ENCODE results near the gene GYG2.

Gene GYG2

DNA sequence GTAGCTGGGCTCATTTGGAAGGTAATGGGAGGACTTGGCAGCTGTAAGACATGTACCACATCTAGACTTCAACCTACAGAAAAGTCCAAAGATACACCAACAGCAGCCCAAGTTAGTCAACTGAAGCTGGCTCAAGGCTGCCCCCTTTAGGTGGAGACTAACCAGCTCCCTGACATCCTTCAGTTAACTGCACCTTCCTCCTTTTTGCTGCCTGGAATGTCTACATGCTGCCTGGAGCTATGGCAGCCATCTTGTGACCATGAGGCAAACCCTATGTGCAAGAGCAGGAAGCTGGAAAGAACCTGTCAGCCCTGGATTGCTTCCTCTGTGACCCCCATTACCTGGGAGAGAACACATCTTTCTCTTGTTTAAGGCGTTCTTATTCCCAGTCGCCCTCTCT, 74.6 kb downstream of the GYG2 start:
- H3K4me3 ChIP-seq (ENCODE audit: low read length) = no peak overlapping the region
- TF ChIP-seq, protein P1, sequence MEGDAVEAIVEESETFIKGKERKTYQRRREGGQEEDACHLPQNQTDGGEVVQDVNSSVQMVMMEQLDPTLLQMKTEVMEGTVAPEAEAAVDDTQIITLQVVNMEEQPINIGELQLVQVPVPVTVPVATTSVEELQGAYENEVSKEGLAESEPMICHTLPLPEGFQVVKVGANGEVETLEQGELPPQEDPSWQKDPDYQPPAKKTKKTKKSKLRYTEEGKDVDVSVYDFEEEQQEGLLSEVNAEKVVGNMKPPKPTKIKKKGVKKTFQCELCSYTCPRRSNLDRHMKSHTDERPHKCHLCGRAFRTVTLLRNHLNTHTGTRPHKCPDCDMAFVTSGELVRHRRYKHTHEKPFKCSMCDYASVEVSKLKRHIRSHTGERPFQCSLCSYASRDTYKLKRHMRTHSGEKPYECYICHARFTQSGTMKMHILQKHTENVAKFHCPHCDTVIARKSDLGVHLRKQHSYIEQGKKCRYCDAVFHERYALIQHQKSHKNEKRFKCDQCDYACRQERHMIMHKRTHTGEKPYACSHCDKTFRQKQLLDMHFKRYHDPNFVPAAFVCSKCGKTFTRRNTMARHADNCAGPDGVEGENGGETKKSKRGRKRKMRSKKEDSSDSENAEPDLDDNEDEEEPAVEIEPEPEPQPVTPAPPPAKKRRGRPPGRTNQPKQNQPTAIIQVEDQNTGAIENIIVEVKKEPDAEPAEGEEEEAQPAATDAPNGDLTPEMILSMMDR (conservative IDR thresholded peaks at IDR 0.05; ENCODE audit: low read length) = no peak
- DNase-seq (ENCODE audit: low read depth) = no peak

DNA sequence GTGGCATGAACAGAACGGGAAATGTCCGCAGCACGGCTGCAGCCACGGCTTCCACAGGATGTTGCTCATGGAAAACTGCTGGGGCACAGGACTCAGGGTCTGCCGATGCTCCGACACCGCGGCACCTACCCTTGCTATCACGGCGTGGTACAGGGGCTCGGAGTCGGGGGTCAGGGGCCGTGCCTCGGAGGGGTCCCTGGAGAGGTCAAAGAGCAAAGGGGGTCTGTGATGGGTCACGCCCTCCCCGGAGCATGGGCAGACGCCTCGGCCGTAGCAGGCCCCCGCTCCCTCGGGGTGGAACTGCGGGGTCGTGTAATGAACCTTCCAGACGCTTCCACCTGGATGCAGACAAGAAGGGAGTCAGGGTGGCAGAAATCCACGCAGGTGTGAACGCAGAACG, 78.6 kb downstream of the GYG2 start:
- DNase-seq (ENCODE audit: low read depth) = no peak
- no peak overlapping the region for H3K4me3 ChIP-seq (ENCODE audit: low read length)
- TF ChIP-seq, protein P1 (conservative IDR thresholded peaks at IDR 0.05; ENCODE audit: low read length) = no peak

DNA sequence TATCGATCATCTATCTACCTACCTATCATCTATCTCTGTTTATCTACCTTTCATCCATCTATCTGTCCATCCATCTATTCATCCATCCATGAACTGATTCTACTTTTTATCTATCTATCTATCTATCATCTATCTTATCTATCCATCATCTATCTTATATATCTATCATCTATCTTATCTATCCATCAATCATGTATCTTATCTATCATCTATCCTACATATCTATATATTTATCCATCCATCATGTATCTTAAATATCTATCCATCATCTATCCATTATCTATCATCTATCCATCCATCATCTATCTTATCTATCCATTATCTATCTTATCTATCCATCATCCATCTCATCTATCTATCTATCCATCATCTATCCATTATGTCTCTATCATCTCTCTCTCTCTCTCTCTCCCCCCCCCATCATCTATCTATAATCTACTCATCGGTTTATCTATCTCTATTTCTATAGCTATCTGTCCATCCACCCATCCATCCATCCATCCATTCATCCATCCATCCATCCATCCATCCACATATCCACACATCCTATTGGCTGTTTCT, 79.5 kb downstream of the GYG2 start:
- TF ChIP-seq, protein P1 (conservative IDR thresholded peaks at IDR 0.05; ENCODE audit: low read length) = no peak
- no peak for DNase-seq (ENCODE audit: low read depth)
- no peak overlapping the region for H3K4me3 ChIP-seq (ENCODE audit: low read length)

DNA sequence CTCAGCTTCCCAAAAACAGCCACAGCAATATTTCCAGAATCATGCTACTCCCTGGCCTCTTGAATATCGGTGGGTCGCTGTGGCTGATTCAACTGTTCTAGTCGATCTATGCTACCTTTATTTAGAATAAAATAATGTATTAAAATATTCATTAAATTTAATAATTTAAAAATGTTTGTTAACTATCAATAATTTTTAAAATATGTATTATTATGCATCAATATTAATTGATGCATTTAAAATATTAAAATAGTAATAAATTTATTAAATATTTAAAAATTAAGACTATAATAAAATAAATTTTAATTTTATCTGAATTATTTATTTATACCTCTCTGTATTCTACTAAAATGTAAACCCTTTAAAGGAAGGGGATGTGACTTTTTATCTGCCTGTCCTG, 81.4 kb downstream of the GYG2 start:
- DNase-seq (ENCODE audit: low read depth) = no peak
- TF ChIP-seq, protein P1 (conservative IDR thresholded peaks at IDR 0.05; ENCODE audit: low read length) = no peak
- no peak overlapping the region for H3K4me3 ChIP-seq (ENCODE audit: low read length)

DNA sequence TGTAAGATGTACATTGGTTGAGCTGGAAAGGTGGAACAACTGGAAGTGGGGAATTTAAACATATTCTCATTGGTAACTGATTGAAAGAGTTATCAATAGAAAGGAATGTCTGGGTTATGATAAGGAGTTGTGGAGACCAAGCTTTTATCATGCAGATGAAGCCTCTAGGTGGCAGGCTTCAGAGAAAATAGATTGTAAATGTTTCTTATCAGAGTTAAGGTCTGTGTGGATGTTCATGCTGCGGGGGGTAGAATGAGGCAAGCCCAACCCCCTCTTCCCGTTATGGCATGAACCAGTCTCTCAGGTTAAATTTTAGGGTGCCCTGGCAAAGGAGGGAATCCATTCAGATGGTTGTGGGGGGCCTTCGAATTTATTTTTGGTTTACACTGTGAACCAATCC, 84.4 kb downstream of the GYG2 start:
- DNase-seq (ENCODE audit: low read depth) = no peak
- TF ChIP-seq, protein P1 (conservative IDR thresholded peaks at IDR 0.05; ENCODE audit: low read length) = 0 out of 2 replicates have a peak, but pooled peaks have one; percentile 5
- no peak overlapping the region for H3K4me3 ChIP-seq (ENCODE audit: low read length)

DNA sequence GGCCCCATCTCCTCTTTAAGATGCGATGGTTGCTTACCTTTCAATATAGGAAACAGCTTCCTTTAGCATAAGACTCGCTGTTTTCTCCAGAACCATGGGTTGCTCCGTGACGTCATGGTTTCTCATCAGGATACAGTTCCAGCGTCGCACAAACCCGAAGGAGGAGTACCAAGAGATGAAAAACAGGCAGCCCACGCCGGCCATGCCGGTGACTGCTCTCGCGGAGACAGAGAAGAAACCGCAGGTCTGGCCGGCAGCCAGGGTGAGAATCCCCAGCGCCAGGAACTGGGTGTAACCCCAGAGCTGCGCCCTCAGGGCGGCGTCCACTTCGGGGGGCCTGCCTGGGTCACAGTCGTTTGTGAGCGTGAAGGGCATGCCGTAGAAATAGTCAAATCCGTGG, 89.0 kb downstream of the GYG2 start:
- TF ChIP-seq, protein P1 (conservative IDR thresholded peaks at IDR 0.05; ENCODE audit: low read length) = no peak
- DNase-seq (ENCODE audit: low read depth) = no peak
- H3K4me3 ChIP-seq (ENCODE audit: low read length) = no peak overlapping the region

DNA sequence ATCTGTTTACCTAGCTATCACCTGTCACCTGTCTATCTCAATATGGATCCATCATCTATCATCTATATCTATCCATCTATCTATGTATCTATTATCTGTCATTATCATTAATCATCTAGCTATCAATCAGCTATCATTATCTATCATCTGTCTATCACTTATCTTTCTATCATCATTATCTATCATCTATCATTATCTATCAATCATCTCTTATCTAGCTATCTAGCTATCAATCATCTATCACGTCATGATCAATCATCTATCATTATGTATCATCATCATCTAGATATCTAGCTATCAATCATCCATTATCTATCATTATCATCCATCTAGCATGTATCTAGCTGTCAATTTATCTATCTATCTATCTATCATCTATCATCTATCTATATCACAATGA, 92.5 kb downstream of the GYG2 start:
- TF ChIP-seq, protein P1 (conservative IDR thresholded peaks at IDR 0.05; ENCODE audit: low read length) = no peak
- DNase-seq (ENCODE audit: low read depth) = no peak
- no peak overlapping the region for H3K4me3 ChIP-seq (ENCODE audit: low read length)
